ENCODE results near the gene PTK6. TPM values are rescaled to one million over a fixed set of nuclear protein-coding genes. Genes with fewer than 3 reads are reported as not detected.

The PTK6 gene
- total RNA-seq, 1 donor from 2014 or later, result not detected

GRCh38 chr20:63580796-63581461 is 43.8 kb upstream of the PTK6 start:
- peaks cover 2% of the 10 kb centered on the region for H3K27me3 Mint-ChIP-seq (ENCODE audit: unreplicated experiment)
- no peak overlapping the region for H3K4me3 Mint-ChIP-seq (ENCODE audit: unreplicated experiment)
- H3K4me1 Mint-ChIP-seq (ENCODE audit: unreplicated experiment), result no peaks in the 10 kb centered on the region
- no peaks in the 10 kb centered on the region for H3K9me3 Mint-ChIP-seq (ENCODE audit: unreplicated experiment)
- H3K27ac Mint-ChIP-seq (ENCODE audit: unreplicated experiment), result no peak overlapping the region
- TF ChIP-seq, protein P1, sequence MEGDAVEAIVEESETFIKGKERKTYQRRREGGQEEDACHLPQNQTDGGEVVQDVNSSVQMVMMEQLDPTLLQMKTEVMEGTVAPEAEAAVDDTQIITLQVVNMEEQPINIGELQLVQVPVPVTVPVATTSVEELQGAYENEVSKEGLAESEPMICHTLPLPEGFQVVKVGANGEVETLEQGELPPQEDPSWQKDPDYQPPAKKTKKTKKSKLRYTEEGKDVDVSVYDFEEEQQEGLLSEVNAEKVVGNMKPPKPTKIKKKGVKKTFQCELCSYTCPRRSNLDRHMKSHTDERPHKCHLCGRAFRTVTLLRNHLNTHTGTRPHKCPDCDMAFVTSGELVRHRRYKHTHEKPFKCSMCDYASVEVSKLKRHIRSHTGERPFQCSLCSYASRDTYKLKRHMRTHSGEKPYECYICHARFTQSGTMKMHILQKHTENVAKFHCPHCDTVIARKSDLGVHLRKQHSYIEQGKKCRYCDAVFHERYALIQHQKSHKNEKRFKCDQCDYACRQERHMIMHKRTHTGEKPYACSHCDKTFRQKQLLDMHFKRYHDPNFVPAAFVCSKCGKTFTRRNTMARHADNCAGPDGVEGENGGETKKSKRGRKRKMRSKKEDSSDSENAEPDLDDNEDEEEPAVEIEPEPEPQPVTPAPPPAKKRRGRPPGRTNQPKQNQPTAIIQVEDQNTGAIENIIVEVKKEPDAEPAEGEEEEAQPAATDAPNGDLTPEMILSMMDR (IDR thresholded peaks at IDR 0.05; ENCODE audit: unreplicated experiment), result no peak
- H3K36me3 Mint-ChIP-seq (ENCODE audit: low read depth, unreplicated experiment), result no peaks in the 10 kb centered on the region
- peak; percentile 33 for DNase-seq (ENCODE audit: low spot score)

DNA sequence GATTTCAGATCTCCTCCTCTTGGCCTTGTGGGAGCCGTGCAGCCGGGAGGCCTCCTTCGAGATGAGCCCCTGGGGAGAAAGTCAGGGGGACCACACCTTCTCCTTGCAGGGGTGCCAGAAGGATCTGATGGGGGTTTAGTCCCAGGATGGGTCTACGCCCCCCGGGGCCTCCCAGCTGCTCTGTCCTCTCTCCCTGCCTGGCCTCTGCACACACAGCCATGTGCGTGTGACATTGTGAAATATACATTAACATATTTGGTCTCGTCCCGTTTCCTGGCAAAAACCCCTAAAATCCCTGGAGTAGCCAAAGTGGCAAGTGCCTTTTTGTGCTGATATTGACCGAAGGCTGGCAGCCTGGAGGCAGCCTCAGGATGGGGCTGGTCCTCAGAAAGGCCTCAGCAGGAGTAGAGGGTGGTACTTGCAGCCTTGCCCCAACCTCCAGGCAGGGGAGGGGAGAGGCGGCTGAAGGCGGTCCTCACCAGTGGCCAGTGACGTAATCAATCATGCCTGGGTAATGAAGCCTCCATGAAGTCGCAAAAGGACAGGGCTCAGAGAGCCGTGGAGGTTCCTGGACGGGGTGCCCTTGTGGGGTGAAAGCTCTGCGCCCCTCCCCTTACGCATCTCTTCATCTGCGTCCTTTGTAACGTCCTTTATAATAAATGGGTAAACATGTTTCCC is 42.0 kb upstream of the PTK6 start:
- TF ChIP-seq, protein P1 (IDR thresholded peaks at IDR 0.05; ENCODE audit: unreplicated experiment), result no peak
- Mint-ChIP-seq H3K27me3 (ENCODE audit: unreplicated experiment) (peaks cover 2% of the 10 kb centered on the region), H3K9me3 (ENCODE audit: unreplicated experiment) (no peaks in the 10 kb centered on the region), H3K36me3 (ENCODE audit: low read depth, unreplicated experiment) (no peaks in the 10 kb centered on the region), H3K27ac (ENCODE audit: unreplicated experiment) (no peak overlapping the region), H3K4me1 (ENCODE audit: unreplicated experiment) (no peaks in the 10 kb centered on the region), H3K4me3 (ENCODE audit: unreplicated experiment) (peak overlapping the region; percentile 51)
- no peak for DNase-seq (ENCODE audit: low spot score)

DNA sequence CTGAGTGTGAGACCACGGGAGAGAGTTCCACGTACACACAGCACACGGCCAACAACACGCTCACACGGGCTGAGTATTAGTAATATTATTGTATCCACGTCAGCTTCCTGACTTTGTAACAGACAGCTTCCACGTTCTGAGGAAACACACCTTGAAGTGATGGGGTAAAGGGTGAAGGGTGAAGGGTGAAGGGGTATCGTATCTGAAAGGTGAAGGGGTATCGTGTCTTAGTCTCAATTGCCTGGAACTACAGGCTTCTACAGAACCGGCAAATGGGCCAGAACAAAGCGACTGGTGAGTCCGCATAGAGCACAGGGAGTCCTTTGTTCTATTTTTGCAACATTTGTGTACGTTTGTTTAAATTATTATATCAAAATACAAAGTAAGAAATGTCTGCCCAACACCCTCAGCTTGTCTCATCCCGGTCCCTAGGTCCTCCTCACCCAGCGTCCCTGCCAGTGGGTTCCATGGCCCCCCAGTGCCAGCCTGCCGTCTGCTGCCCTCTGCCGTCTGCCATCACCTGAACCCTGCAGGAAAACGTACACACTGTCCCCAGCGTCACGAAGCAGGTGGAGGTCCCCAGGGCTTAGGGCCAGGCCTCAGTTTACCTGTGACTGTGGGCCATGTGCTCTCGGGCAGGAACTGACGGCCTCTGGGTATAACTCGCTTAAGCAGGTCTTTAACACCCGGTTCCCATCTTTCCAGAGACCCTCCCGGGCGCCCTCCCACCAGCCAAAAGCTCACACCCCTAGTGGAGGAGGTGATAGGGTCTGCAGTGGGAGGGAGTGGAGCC is 41.2 kb upstream of the PTK6 start:
- Mint-ChIP-seq H3K36me3 (ENCODE audit: low read depth, unreplicated experiment) (no peaks in the 10 kb centered on the region), H3K27ac (ENCODE audit: unreplicated experiment) (no peak overlapping the region), H3K4me3 (ENCODE audit: unreplicated experiment) (no peak overlapping the region), H3K4me1 (ENCODE audit: unreplicated experiment) (no peaks in the 10 kb centered on the region), H3K9me3 (ENCODE audit: unreplicated experiment) (no peaks in the 10 kb centered on the region), H3K27me3 (ENCODE audit: unreplicated experiment) (peaks cover 2% of the 10 kb centered on the region)
- DNase-seq (ENCODE audit: low spot score), result no peak
- TF ChIP-seq, protein P1 (IDR thresholded peaks at IDR 0.05; ENCODE audit: unreplicated experiment), result no peak

GRCh38 chr20:63577317-63577894 is 40.2 kb upstream of the PTK6 start:
- Mint-ChIP-seq H3K27ac (ENCODE audit: unreplicated experiment) (no peak overlapping the region), H3K27me3 (ENCODE audit: unreplicated experiment) (peaks cover 2% of the 10 kb centered on the region), H3K4me1 (ENCODE audit: unreplicated experiment) (no peaks in the 10 kb centered on the region), H3K9me3 (ENCODE audit: unreplicated experiment) (no peaks in the 10 kb centered on the region), H3K4me3 (ENCODE audit: unreplicated experiment) (no peak overlapping the region), H3K36me3 (ENCODE audit: low read depth, unreplicated experiment) (no peaks in the 10 kb centered on the region)
- DNase-seq (ENCODE audit: low spot score), result no peak
- TF ChIP-seq, protein P1 (IDR thresholded peaks at IDR 0.05; ENCODE audit: unreplicated experiment), result no peak
